Type B pancreatic cell (in vitro differentiated cells): ENCODE data around the gene VAMP8. TPM values are rescaled to one million over a fixed set of nuclear protein-coding genes. Genes with fewer than 3 reads are reported as not detected.
A peak's percentile ranks its signal among the peaks of the same experiment; 100 is the strongest.
"Not testable (repeated sequence)": the region's sequence is repeated elsewhere in the genome, so short reads cannot be mapped to it uniquely, and the experiment has no call there.

ENCODE experiments used
- DNase-seq: peaks from one replicate; pipeline ENCODE4 v3.0.0; 2021; ENCODE audit warnings: mixed read lengths; ENCODE audit not compliant: unreplicated experiment; ENCODE audit errors: extremely low spot score
- H3K27ac Mint-ChIP-seq: 2 replicates; pipeline ENCODE4 v1.8.0; 2021; ENCODE audit warnings: mild to moderate bottlenecking, mixed read lengths
- H3K27me3 Mint-ChIP-seq: 2 replicates; pipeline ENCODE4 v1.8.0; 2021; ENCODE audit warnings: mixed read lengths
- H3K36me3 Mint-ChIP-seq: 2 replicates; pipeline ENCODE4 v1.8.0; 2021; ENCODE audit warnings: mixed read lengths
- H3K4me1 Mint-ChIP-seq: one replicate; pipeline ENCODE4 v1.8.0; 2021; ENCODE audit warnings: mixed read lengths; ENCODE audit not compliant: unreplicated experiment
- H3K4me3 Mint-ChIP-seq: 2 replicates; pipeline ENCODE4 v1.8.0; 2021; ENCODE audit warnings: mild to moderate bottlenecking, mixed read lengths
- H3K9me3 Mint-ChIP-seq: 2 replicates; pipeline ENCODE4 v1.8.0; 2021; ENCODE audit warnings: mixed read lengths
- total RNA-seq: library from RNA; stranded (reverse); gene quantifications from 2 replicates; pipeline ENCODE4 v1.2.1, GENCODE V29; 2021; ENCODE audit warnings: low replicate concordance
- TF ChIP-seq, protein P1 (sequence below): fragments of 200-600 bp; sonication (generic); conservative IDR thresholded peaks from 2 replicates; pipeline ENCODE4 v1.5.0; 2021; ENCODE audit warnings: antibody characterized with exemption, mild to moderate bottlenecking

Gene VAMP8
- total RNA-seq, 1 donor from 2014 or later: 62.8 TPM

DNA sequence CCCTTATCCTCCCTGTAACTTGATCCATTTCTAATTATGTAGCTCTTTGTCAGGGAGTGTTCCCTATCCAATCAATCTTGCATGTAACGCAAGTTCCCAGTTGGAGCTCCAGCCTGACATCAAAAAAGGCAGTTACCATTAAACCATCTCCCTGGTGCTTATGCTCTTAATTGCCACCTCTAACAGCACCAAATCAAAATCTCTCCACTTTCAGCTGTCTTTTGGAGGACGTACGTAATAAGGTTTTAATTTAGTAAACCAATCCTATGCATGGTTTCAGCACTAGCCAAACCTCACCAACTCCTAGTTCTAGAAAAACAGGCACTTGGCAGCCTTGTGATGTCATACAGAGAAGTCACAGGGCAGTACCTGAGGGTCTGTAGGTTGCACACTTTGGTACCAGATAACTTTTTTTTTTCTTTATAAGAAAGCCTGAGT is 33.1 kb upstream of the VAMP8 start:
- DNase-seq, H3K27me3 Mint-ChIP-seq, H3K9me3 Mint-ChIP-seq: not testable (repeated sequence)
- Mint-ChIP-seq H3K4me1 (peaks cover 36% of the 10 kb centered on the region), H3K27ac (peak overlapping the region; percentile 24), H3K4me3 (peak overlapping the region; percentile 53), H3K36me3 (peaks cover 55% of the 10 kb centered on the region)
- TF ChIP-seq, protein P1, sequence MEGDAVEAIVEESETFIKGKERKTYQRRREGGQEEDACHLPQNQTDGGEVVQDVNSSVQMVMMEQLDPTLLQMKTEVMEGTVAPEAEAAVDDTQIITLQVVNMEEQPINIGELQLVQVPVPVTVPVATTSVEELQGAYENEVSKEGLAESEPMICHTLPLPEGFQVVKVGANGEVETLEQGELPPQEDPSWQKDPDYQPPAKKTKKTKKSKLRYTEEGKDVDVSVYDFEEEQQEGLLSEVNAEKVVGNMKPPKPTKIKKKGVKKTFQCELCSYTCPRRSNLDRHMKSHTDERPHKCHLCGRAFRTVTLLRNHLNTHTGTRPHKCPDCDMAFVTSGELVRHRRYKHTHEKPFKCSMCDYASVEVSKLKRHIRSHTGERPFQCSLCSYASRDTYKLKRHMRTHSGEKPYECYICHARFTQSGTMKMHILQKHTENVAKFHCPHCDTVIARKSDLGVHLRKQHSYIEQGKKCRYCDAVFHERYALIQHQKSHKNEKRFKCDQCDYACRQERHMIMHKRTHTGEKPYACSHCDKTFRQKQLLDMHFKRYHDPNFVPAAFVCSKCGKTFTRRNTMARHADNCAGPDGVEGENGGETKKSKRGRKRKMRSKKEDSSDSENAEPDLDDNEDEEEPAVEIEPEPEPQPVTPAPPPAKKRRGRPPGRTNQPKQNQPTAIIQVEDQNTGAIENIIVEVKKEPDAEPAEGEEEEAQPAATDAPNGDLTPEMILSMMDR: peak; percentile 37

DNA sequence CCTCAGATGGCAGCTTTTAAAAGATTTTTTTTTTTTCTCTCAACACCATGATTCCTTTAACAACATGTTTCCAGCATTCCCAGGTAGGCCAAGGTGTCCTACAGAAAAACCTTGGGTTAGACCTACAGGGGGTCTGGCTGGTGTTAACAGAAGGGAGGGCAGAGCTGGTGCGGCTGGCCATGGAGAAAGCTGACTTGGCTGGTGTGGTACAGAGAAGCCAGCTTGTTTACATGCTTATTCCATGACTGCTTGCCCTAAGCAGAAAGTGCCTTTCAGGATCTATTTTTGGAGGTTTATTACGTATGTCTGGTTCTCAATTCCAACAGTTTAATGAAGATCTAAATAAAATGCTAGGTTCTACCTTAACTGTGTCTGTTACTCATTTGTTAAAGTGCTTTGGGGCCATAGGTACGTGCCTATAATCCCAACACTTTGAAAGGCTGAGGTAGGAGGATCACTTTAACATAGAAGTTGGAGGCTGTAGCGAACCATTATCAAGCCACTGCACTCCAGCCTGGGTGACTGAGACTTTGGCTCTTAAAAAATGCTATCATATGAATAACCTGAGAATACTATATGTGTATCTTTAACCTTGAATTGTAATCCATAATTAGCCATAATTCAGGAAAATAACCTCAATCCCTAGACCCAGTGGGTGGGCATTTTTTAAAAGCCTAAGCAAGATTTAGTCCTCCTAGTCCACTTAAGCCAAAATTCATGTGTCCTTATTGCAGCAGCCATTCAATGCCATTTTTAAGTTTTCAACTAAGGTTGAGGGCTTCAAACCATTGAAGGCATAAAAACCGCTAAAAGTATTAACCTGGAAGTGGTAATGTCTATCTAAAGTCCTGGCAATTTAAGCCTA is 32.2 kb upstream of the VAMP8 start:
- H3K27me3 Mint-ChIP-seq, H3K4me3 Mint-ChIP-seq, H3K9me3 Mint-ChIP-seq, DNase-seq: not testable (repeated sequence)
- peak overlapping the region; percentile 44 for H3K27ac Mint-ChIP-seq
- peaks cover 54% of the 10 kb centered on the region for H3K36me3 Mint-ChIP-seq
- peaks cover 42% of the 10 kb centered on the region for H3K4me1 Mint-ChIP-seq

DNA sequence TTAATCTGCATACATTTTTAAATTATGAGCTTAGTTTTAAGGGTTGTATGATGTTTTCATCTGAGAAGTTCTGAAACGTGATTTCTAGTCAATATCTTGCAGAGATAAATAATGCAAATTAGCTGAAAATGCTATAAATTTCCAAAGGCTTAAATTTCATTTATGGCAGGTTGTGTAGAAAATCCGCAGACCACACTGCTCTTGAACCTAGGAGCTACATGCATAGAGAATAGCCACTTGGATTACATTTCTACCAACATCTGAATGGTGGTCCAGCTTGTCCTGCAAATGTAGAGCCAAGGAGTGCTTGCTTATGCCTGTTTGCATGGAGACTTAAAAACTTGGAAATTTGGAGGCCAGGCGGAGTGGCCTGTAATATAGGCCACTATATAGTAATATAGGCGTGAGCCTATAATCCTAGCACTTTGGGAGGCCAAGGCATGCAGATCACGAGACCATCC is 31.6 kb upstream of the VAMP8 start:
- no peak for DNase-seq
- no peaks in the 10 kb centered on the region for H3K27me3 Mint-ChIP-seq
- peaks cover 41% of the 10 kb centered on the region for H3K4me1 Mint-ChIP-seq
- H3K36me3 Mint-ChIP-seq: peaks cover 52% of the 10 kb centered on the region
- no peak overlapping the region for H3K4me3 Mint-ChIP-seq
- H3K27ac Mint-ChIP-seq: no peak overlapping the region
- no peaks in the 10 kb centered on the region for H3K9me3 Mint-ChIP-seq
- TF ChIP-seq, protein P1: no peak

DNA sequence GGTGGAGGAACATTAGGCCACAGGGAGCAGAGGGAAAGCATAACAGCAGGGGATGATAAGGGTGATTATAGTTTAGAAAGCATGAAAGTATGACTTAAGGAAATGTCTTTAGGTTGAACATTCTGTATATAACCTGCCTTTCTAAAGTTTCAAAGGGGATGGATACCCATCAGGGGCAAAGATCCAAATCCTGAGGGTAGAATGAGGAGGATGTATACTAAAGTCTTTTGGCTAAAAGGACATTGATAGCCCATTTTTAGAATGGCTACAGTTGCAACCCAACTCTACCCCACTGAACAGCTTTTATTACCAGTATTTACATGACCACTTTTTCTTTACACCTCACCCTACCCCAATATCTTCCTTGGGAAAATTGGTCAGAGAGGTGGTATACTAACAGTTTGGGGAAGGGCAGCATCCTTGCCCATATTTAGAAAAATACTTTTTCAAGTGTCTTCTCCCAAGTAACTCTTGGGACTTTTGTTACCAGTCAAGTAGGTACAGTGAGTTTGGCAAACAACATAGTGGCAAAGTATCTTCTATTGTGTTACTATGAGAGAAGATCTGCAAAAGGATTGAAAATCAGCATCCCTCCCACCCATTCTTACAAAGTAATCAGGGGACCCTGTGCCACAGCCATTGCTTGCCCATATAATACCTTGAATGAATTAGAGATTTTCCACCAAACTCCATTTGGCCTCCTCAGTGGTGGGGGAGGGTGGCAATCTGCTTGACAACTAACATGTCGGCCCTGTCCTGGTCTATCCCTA is 30.1 kb upstream of the VAMP8 start:
- Mint-ChIP-seq H3K27me3 (no peaks in the 10 kb centered on the region), H3K4me3 (peak overlapping the region; percentile 24), H3K9me3 (no peaks in the 10 kb centered on the region), H3K27ac (peak overlapping the region; percentile 61), H3K36me3 (peaks cover 44% of the 10 kb centered on the region), H3K4me1 (peaks cover 35% of the 10 kb centered on the region)
- TF ChIP-seq, protein P1: no peak
- no peak for DNase-seq

DNA sequence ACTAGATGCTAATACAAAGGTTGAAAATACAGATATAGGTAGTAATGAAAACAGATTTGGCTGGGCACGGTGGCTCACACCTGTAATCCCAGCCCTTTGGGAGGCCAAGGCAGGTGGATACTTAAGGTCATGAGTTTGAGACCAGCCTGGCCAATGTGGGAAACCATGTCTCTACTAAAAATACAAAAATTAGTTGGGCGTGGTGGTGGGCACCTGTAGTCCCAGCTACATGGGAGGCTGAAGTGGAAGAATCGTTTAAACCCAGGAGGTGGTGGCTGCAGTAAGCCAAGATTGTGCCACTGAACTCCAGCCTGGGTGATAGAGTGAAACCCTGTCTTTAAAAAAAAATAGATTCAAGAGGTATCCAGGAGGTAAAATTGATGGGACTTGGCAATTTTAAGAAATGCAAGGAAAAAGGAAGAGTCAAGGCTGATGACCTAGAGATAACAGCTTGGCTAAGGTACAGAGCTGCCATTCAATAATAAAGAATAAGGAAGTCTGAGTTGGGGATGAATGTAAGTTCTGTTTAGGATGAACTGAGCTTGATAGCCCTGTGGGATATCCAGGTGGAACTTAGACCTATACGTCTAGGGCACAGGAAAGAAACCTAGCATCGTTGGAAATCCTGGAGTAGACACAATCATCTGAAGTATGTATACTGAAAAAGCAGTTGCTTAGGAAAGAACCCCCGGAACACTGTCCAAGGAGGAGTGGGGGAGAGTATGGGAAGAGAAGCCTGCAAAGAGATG is 29.4 kb upstream of the VAMP8 start:
- peak overlapping the region; percentile 61 for H3K27ac Mint-ChIP-seq

More for the DNA sequence above, 29.4 kb upstream of the VAMP8 start:
- peaks cover 37% of the 10 kb centered on the region for H3K36me3 Mint-ChIP-seq
- H3K27me3 Mint-ChIP-seq: no peaks in the 10 kb centered on the region
- H3K4me3 Mint-ChIP-seq: no peak overlapping the region
- H3K9me3 Mint-ChIP-seq: no peaks in the 10 kb centered on the region
- H3K4me1 Mint-ChIP-seq: peaks cover 29% of the 10 kb centered on the region
- TF ChIP-seq, protein P1: no peak
- no peak for DNase-seq
